Measurements from ENCODE around the gene TPST2.

TPST2 gene

DNA sequence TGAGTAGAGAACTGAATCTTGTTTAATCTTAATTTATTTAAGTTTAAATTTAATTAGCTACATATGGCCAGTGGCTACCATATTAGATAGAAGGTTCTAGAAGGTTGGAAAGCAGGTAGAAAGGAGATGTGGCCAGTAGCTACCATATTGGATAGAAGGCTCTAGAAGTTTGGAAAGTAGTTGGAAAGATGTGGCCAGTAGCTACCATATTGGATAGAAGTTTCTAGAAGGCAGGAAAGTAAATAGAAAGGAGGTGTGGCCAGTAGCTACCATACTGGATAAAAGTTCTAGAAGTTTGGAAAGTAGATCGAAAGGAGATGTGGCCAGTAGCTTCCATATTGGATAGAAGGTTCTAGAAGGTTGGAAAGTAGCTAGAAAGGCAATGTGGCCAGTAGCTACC lies 34.1 kb upstream of the TPST2 start:
- Histone ChIP-seq H3K4me3 (ENCODE audit: low read depth, low read length) (no peak overlapping the region), H3K4ac (ENCODE audit: low read depth, low read length) (no peak overlapping the region), H3K36me3 (ENCODE audit: control insufficient read depth in 1 of 2, insufficient read depth in 2 of 2, low read length in 2 of 2) (no peaks in the 10 kb centered on the region), H2BK5ac (ENCODE audit: low read depth, low read length, poor library complexity) (no peak overlapping the region), H3K27ac (ENCODE audit: low read depth, low read length) (no peak overlapping the region), H2BK120ac (ENCODE audit: insufficient read depth, low read length, poor library complexity) (no peak overlapping the region), H3K23ac (ENCODE audit: low read length) (no peak overlapping the region), H3K27me3 (ENCODE audit: insufficient read depth, low read length) (no peaks in the 10 kb centered on the region), H3K4me1 (ENCODE audit: control insufficient read depth in 1 of 2, insufficient read depth in 2 of 2, low read length in 2 of 2) (no peaks in the 10 kb centered on the region), H4K8ac (ENCODE audit: low read depth, low read length) (no peak overlapping the region), H3K9ac (ENCODE audit: low read length) (no peak overlapping the region), H3K79me2 (ENCODE audit: control insufficient read depth, insufficient read depth, low read length, poor library complexity) (no peaks in the 10 kb centered on the region), H2AFZ (ENCODE audit: insufficient read depth, low read length, poor library complexity) (no peak overlapping the region), H4K12ac (ENCODE audit: low read depth, low read length) (no peak overlapping the region), H2AK5ac (ENCODE audit: low read length) (no peak overlapping the region), H3K79me1 (ENCODE audit: low read length) (no peaks in the 10 kb centered on the region), H2BK12ac (ENCODE audit: low read length) (no peak overlapping the region), H3K14ac (ENCODE audit: low read length) (no peak overlapping the region), H3K9me3 (ENCODE audit: insufficient read depth, low read depth, low read length) (peaks cover 4% of the 10 kb centered on the region), H3K4me2 (ENCODE audit: low read length) (no peak overlapping the region), H4K91ac (ENCODE audit: low read depth, low read length) (no peak overlapping the region), H3K18ac (ENCODE audit: low read length) (no peak overlapping the region)
- no CpG with 5 or more reads among the region's 1 CpG for WGBS (ENCODE audit: extremely low coverage, insufficient coverage, insufficient read length)
- DNase-seq: no peak

DNA sequence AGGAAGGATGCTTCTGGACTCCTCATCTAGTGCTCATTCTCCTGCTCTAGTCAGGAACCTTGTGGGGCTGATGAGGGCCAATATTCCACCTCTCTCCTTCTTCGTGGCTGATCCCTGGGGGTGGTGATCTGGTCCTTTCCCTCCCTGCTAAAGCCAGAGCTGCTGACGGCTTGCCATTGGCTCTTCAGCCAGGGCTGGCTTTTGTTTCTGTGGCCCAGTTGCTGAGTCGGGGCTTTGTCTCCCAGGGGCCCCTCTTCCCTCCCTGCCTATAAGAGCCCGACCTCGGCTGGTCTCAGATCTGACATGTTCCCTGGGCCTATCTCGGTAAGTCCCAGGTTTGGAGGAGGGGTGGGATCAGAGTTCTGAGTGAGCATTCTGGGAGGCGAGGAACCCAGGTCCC lies 31.7 kb upstream of the TPST2 start, which contains the start of gene CRYBA4:
CRYBA4 (plus strand) TSS at position 301 of the 400 bp plus-strand sequence. CDS start 634 bp downstream, outside the sequence.
- Histone ChIP-seq H3K27ac (ENCODE audit: low read depth, low read length) (no peak within 1 kb of the TSS), H2AK5ac (ENCODE audit: low read length) (no peak within 1 kb of the TSS), H3K4ac (ENCODE audit: low read depth, low read length) (no peak within 1 kb of the TSS), H3K23ac (ENCODE audit: low read length) (no peak within 1 kb of the TSS), H2BK120ac (ENCODE audit: insufficient read depth, low read length, poor library complexity) (no peak within 1 kb of the TSS), H3K9ac (ENCODE audit: low read length) (no peak within 1 kb of the TSS), H4K8ac (ENCODE audit: low read depth, low read length) (no peak within 1 kb of the TSS), H3K14ac (ENCODE audit: low read length) (no peak within 1 kb of the TSS), H4K91ac (ENCODE audit: low read depth, low read length) (no peak within 1 kb of the TSS), H3K79me2 (ENCODE audit: control insufficient read depth, insufficient read depth, low read length, poor library complexity) (no peaks in the 10 kb centered on the region), H3K4me2 (ENCODE audit: low read length) (no peak within 1 kb of the TSS), H3K79me1 (ENCODE audit: low read length) (no peaks in the 10 kb centered on the region), H3K9me3 (ENCODE audit: insufficient read depth, low read depth, low read length) (peaks cover 4% of the 10 kb centered on the region), H2BK5ac (ENCODE audit: low read depth, low read length, poor library complexity) (no peak within 1 kb of the TSS), H3K18ac (ENCODE audit: low read length) (no peak within 1 kb of the TSS), H3K4me1 (ENCODE audit: control insufficient read depth in 1 of 2, insufficient read depth in 2 of 2, low read length in 2 of 2) (no peaks in the 10 kb centered on the region), H3K27me3 (ENCODE audit: insufficient read depth, low read length) (no peaks in the 10 kb centered on the region), H2BK12ac (ENCODE audit: low read length) (no peak within 1 kb of the TSS), H2AFZ (ENCODE audit: insufficient read depth, low read length, poor library complexity) (no peak within 1 kb of the TSS), H3K36me3 (ENCODE audit: control insufficient read depth in 1 of 2, insufficient read depth in 2 of 2, low read length in 2 of 2) (no peaks in the 10 kb centered on the region), H3K4me3 (ENCODE audit: low read depth, low read length) (no peak within 1 kb of the TSS), H4K12ac (ENCODE audit: low read depth, low read length) (no peak within 1 kb of the TSS)
- no peak for DNase-seq
- WGBS (ENCODE audit: extremely low coverage, insufficient coverage, insufficient read length): no CpG with 5 or more reads among the region's 7 CpGs

DNA sequence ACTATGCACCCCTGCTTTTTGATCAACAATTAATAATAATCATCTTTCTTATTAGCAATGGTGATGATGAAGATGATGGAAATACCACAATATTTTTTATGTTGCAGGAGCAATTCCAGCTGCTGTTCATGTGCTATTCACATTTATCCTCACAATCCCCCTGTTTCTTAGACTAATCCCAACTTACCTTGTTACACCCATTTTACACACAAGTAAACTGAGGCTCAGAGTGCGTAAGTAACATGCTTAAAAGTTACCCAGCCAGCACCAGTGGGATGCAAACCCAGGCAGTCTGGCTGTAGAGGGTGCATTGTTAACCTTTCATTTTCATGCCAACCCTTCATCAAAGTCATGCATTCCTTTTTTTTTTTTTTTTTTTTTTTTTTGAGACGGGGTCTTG lies 30.3 kb upstream of the TPST2 start:
- H3K4me2 ChIP-seq (ENCODE audit: low read length): no peak overlapping the region
- H3K14ac ChIP-seq (ENCODE audit: low read length): no peak overlapping the region
- no peaks in the 10 kb centered on the region for H3K79me1 ChIP-seq (ENCODE audit: low read length)
- no peak overlapping the region for H3K4me3 ChIP-seq (ENCODE audit: low read depth, low read length)
- H3K4ac ChIP-seq (ENCODE audit: low read depth, low read length): no peak overlapping the region
- no peak overlapping the region for H2BK5ac ChIP-seq (ENCODE audit: low read depth, low read length, poor library complexity)
- H3K36me3 ChIP-seq (ENCODE audit: control insufficient read depth in 1 of 2, insufficient read depth in 2 of 2, low read length in 2 of 2): no peaks in the 10 kb centered on the region
- no peak overlapping the region for H4K12ac ChIP-seq (ENCODE audit: low read depth, low read length)
- H4K8ac ChIP-seq (ENCODE audit: low read depth, low read length): no peak overlapping the region
- no peak overlapping the region for H3K9ac ChIP-seq (ENCODE audit: low read length)
- peaks cover 6% of the 10 kb centered on the region for H3K9me3 ChIP-seq (ENCODE audit: insufficient read depth, low read depth, low read length)
- no peaks in the 10 kb centered on the region for H3K4me1 ChIP-seq (ENCODE audit: control insufficient read depth in 1 of 2, insufficient read depth in 2 of 2, low read length in 2 of 2)
- WGBS (ENCODE audit: extremely low coverage, insufficient coverage, insufficient read length): no CpG with 5 or more reads among the region's 2 CpGs
- H2AK5ac ChIP-seq (ENCODE audit: low read length): no peak overlapping the region
- no peak overlapping the region for H3K18ac ChIP-seq (ENCODE audit: low read length)
- no peak overlapping the region for H2AFZ ChIP-seq (ENCODE audit: insufficient read depth, low read length, poor library complexity)
- no peak overlapping the region for H3K23ac ChIP-seq (ENCODE audit: low read length)
- no peak for DNase-seq
- no peak overlapping the region for H2BK12ac ChIP-seq (ENCODE audit: low read length)
- H3K27me3 ChIP-seq (ENCODE audit: insufficient read depth, low read length): no peaks in the 10 kb centered on the region
- H2BK120ac ChIP-seq (ENCODE audit: insufficient read depth, low read length, poor library complexity): no peak overlapping the region
- no peak overlapping the region for H3K27ac ChIP-seq (ENCODE audit: low read depth, low read length)
- H3K79me2 ChIP-seq (ENCODE audit: control insufficient read depth, insufficient read depth, low read length, poor library complexity): no peaks in the 10 kb centered on the region
- no peak overlapping the region for H4K91ac ChIP-seq (ENCODE audit: low read depth, low read length)

DNA sequence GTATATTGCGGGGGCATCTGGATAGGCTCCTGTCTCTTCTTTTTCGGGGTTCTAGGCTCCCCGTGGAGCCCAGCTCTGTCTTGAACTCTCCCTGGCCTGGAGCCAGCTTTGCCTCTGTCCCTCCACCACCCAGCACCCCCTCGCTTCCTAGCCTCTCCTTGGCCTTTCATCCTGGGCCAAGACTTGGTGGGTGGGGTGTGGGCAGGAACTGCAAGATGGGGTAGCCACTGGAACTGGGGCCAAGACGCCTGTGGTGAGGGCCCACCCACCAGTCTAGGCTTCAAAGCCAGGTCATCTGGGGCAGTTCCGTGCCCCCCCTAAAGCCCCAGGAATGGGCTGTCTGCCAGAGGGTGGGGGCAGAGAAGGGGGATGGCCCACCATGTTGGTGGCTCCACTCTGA lies 29.6 kb upstream of the TPST2 start:
- no peak overlapping the region for H3K4me2 ChIP-seq (ENCODE audit: low read length)
- peaks cover 2% of the 10 kb centered on the region for H3K9me3 ChIP-seq (ENCODE audit: insufficient read depth, low read depth, low read length)
- H2AFZ ChIP-seq (ENCODE audit: insufficient read depth, low read length, poor library complexity): no peak overlapping the region
- no peak overlapping the region for H3K18ac ChIP-seq (ENCODE audit: low read length)
- H3K4me3 ChIP-seq (ENCODE audit: low read depth, low read length): no peak overlapping the region
- H4K91ac ChIP-seq (ENCODE audit: low read depth, low read length): no peak overlapping the region
- H3K4ac ChIP-seq (ENCODE audit: low read depth, low read length): no peak overlapping the region
- H3K4me1 ChIP-seq (ENCODE audit: control insufficient read depth in 1 of 2, insufficient read depth in 2 of 2, low read length in 2 of 2): no peaks in the 10 kb centered on the region
- no peaks in the 10 kb centered on the region for H3K79me2 ChIP-seq (ENCODE audit: control insufficient read depth, insufficient read depth, low read length, poor library complexity)
- no peak overlapping the region for H4K12ac ChIP-seq (ENCODE audit: low read depth, low read length)
- no peak overlapping the region for H4K8ac ChIP-seq (ENCODE audit: low read depth, low read length)
- H2BK120ac ChIP-seq (ENCODE audit: insufficient read depth, low read length, poor library complexity): no peak overlapping the region
- H3K9ac ChIP-seq (ENCODE audit: low read length): no peak overlapping the region
- H3K14ac ChIP-seq (ENCODE audit: low read length): no peak overlapping the region
- H2BK12ac ChIP-seq (ENCODE audit: low read length): no peak overlapping the region
- H3K23ac ChIP-seq (ENCODE audit: low read length): no peak overlapping the region
- H3K27me3 ChIP-seq (ENCODE audit: insufficient read depth, low read length): no peaks in the 10 kb centered on the region
- no peak overlapping the region for H2BK5ac ChIP-seq (ENCODE audit: low read depth, low read length, poor library complexity)
- no peak overlapping the region for H2AK5ac ChIP-seq (ENCODE audit: low read length)
- H3K36me3 ChIP-seq (ENCODE audit: control insufficient read depth in 1 of 2, insufficient read depth in 2 of 2, low read length in 2 of 2): no peaks in the 10 kb centered on the region
- no CpG with 5 or more reads among the region's 6 CpGs for WGBS (ENCODE audit: extremely low coverage, insufficient coverage, insufficient read length)
- DNase-seq: no peak
- no peak overlapping the region for H3K27ac ChIP-seq (ENCODE audit: low read depth, low read length)
- H3K79me1 ChIP-seq (ENCODE audit: low read length): no peaks in the 10 kb centered on the region

All from trophoblast cell (in vitro differentiated cells and primary cell).